H54 (cell line): Measurements from ENCODE around the gene WNT7A.

Experiments used
- DNase-seq: peaks from one replicate; pipeline ENCODE4 v3.0.0; 2011; ENCODE audit warnings: low spot score, mixed read lengths; ENCODE audit not compliant: insufficient read length
- FAIRE-seq: peaks from 3 replicates; lab custom pipeline; 2011; peaks lifted over from hg19 to GRCh38; lab: Jason Lieb, UNC
- POLR2A ChIP-seq: IDR thresholded peaks from 2 replicates; pipeline ENCODE4 v1.6.1; 2011; ENCODE audit warnings: low read depth, mild to moderate bottlenecking, low read length

WNT7A gene

GRCh38 chr3:13829311-13829710 is 50.6 kb downstream of the WNT7A start:
- DNase-seq = no peak
- TF ChIP-seq POLR2A = no peak
- no peak for FAIRE-seq

GRCh38 chr3:13828501-13829265 is 51.2 kb downstream of the WNT7A start:
- TF ChIP-seq POLR2A = no peak
- DNase-seq (no peak), FAIRE-seq (no peak)

GRCh38 chr3:13827699-13828098 is 52.2 kb downstream of the WNT7A start:
- no peak for TF ChIP-seq POLR2A
- DNase-seq = no peak
- FAIRE-seq = no peak

GRCh38 chr3:13827256-13827655 is 52.6 kb downstream of the WNT7A start:
- TF ChIP-seq POLR2A = no peak
- no peak for FAIRE-seq
- DNase-seq = no peak

- no peak for DNase-seq
- no peak for FAIRE-seq
- TF ChIP-seq POLR2A = no peak
Measured at GRCh38 chr3:13826672-13827071, 53.2 kb downstream of the WNT7A start.

GRCh38 chr3:13825821-13826220 is 54.0 kb downstream of the WNT7A start:
- no peak for TF ChIP-seq POLR2A
- DNase-seq (no peak), FAIRE-seq (no peak)

GRCh38 chr3:13825311-13825579 is 54.6 kb downstream of the WNT7A start:
- FAIRE-seq = no peak
- no peak for TF ChIP-seq POLR2A
- DNase-seq = no peak

GRCh38 chr3:13824521-13825310 is 55.2 kb downstream of the WNT7A start:
- FAIRE-seq (no peak), DNase-seq (no peak)
- TF ChIP-seq POLR2A = no peak

- no peak for TF ChIP-seq POLR2A
- DNase-seq (no peak), FAIRE-seq (no peak)
Measured at GRCh38 chr3:13823692-13824091, 56.2 kb downstream of the WNT7A start.

GRCh38 chr3:13822871-13823585 is 56.8 kb downstream of the WNT7A start:
- no peak for FAIRE-seq
- TF ChIP-seq POLR2A = no peak
- no peak for DNase-seq

GRCh38 chr3:13822042-13822441 is 57.8 kb downstream of the WNT7A start:
- DNase-seq (no peak), FAIRE-seq (no peak)
- TF ChIP-seq POLR2A = no peak

GRCh38 chr3:13821126-13821525 is 58.7 kb downstream of the WNT7A start:
- TF ChIP-seq POLR2A = no peak
- FAIRE-seq (no peak), DNase-seq (no peak)

- no peak for TF ChIP-seq POLR2A
- no peak for FAIRE-seq
- DNase-seq = no peak
Measured at GRCh38 chr3:13818919-13819318, 61.0 kb downstream of the WNT7A start.

- DNase-seq (no peak), FAIRE-seq (no peak)
- no peak for TF ChIP-seq POLR2A
Measured at GRCh38 chr3:13815088-13815683, 64.7 kb downstream of the WNT7A start.
